Astrocyte of the spinal cord (primary cell): ENCODE measurements around the gene ALDH1L1.
A peak's percentile ranks its signal among the peaks of the same experiment; 100 is the strongest.

Experiments used
- DNase-seq: peaks from one replicate; pipeline ENCODE4 v3.0.0; 2011; ENCODE audit warnings: low read depth, low spot score
- H3K4me3 ChIP-seq: 2 replicates; pipeline ENCODE4 v1.5.1; 2011; ENCODE audit warnings: low read depth, mild to moderate bottlenecking, low read length, moderate library complexity
- in situ Hi-C: cut with HindIII; loops from 2 replicates; pipeline ENCODE4 v1.10.0; 2017; ENCODE audit warnings: low sequenced_read_pairs
- TF ChIP-seq, protein P1 (sequence below): IDR thresholded peaks from 2 replicates; pipeline ENCODE4 v1.5.1; 2012; ENCODE audit warnings: low read depth, mild to moderate bottlenecking, low read length, inconsistent platforms

The ALDH1L1 gene

DNA sequence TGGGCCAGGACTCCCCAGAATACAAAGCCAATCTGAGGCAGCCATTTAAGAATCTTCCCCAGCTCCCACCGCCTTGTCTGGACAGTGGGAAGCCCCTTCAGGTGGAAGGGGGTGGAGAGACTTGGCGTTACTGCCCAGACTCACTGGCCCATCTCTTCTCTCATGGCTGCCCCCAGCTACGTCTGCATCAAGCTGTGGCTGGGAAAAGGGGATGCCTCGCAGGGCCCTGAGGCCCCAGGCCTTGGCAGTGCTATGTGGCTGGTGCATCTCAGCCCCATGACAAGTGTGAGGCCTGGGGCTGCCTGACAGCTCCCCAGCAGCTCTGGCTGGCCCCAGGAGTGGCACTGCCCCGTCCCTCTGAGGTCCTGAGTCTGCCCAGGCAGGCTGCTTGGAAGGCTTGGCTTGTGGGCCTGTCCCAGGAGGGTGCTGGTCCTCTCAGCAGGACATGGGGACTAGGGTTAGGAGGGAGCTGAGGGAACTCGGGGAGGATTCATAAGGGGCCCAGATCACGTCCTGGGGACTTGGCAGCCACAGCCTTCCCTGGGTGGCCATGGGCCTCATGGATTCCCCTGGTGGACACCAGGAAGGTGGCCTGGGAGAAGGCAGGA, 76.3 kb downstream of the ALDH1L1 start:
- TF ChIP-seq, protein P1, sequence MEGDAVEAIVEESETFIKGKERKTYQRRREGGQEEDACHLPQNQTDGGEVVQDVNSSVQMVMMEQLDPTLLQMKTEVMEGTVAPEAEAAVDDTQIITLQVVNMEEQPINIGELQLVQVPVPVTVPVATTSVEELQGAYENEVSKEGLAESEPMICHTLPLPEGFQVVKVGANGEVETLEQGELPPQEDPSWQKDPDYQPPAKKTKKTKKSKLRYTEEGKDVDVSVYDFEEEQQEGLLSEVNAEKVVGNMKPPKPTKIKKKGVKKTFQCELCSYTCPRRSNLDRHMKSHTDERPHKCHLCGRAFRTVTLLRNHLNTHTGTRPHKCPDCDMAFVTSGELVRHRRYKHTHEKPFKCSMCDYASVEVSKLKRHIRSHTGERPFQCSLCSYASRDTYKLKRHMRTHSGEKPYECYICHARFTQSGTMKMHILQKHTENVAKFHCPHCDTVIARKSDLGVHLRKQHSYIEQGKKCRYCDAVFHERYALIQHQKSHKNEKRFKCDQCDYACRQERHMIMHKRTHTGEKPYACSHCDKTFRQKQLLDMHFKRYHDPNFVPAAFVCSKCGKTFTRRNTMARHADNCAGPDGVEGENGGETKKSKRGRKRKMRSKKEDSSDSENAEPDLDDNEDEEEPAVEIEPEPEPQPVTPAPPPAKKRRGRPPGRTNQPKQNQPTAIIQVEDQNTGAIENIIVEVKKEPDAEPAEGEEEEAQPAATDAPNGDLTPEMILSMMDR, result no peak

DNA sequence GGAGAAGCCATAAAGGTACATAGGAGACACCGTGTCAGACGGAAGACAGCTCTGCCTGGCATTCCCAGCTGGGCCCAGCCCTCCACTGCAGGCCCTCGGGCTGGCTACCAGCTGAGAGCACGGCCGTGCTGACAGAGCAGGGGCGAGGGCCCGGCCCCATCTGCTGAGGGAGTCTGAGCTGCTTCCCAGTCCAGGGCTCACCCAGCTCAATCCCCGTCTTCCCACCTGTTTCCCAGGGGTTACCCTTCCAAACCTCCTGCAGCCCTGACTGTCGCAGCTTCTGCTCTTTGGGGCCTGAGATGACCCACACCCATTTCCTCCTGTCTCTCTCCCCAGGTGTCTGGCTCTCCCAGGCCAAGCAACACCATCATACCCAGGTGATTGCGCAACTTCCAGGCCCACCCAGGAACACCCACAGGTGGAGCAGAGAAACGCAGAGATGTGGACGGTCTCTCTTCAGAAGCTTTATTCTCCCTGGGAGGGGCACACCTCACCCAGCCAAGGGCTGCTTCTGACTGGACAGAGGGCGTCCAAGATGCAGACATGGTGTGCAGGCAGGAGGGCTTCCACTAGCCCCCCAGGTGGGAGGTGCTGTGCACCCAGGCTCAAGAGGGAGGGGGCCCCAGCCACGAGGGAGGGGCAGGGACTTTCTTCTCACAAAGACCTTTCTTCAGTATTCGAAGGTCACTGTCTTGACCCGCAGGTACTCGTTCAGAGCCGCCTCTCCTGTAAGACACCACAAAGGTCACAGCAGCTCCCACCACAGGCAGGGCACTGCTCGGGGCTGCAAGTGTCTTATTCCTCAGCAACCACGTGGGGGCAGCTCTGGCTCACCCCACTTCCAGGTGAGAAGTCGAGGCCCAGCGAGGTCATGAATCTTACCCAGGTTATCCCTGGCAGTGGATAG, 77.0 kb downstream of the ALDH1L1 start:
- no peak for DNase-seq
- in situ Hi-C loops, result no loop called here
- H3K4me3 ChIP-seq, result no peak overlapping the region
- TF ChIP-seq, protein P1, result no peak

More for the DNA sequence above, 76.3 kb downstream of the ALDH1L1 start:
- no peak overlapping the region for H3K4me3 ChIP-seq
- DNase-seq, result no peak
- in situ Hi-C loops, result no loop called here

DNA sequence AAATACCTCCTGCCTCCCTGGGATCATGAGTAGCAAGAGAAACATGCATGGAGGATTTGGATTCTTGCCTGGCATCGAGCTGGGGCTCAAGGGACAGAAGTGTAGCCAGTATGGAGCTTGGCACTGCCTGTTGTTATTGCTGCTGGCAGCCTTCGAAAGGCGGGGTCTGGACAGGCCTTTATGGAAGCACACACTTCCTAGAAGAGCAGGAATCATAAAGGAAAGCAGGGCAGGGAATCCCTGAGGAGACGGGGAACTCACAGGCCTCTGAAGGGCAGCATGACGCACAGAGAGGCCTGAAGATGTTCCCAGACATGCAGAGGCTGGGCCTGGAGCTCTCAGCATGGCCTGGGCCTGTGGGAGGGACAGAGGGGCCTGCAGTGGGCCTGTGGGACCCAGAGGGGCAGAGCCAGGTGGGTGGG, 77.8 kb downstream of the ALDH1L1 start:
- in situ Hi-C loops, result no loop called here
- no peak for DNase-seq
- TF ChIP-seq, protein P1, result no peak
- no peak overlapping the region for H3K4me3 ChIP-seq

DNA sequence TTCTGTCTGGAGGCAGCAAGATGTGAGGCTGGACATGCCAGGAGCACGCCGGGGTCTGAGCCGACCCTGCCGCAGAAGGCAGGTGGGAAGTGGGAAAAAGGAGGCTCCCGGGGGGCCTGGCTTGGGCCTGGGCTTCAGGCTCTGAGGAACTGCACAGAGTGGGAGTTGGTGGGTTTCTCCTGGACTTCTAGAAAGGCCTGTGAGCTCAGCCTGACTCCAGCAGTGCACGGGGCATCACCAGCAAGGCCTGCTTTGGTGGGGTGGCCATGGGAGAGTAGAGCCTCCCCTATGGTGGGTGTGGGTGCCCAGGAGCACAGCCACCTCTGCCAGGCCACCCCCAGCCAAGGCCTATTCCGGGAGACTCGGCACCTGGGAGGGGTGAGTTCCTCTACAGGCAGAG, 78.4 kb downstream of the ALDH1L1 start:
- DNase-seq, result no peak
- in situ Hi-C loops, result no loop called here
- TF ChIP-seq, protein P1, result no peak
- H3K4me3 ChIP-seq, result no peak overlapping the region

DNA sequence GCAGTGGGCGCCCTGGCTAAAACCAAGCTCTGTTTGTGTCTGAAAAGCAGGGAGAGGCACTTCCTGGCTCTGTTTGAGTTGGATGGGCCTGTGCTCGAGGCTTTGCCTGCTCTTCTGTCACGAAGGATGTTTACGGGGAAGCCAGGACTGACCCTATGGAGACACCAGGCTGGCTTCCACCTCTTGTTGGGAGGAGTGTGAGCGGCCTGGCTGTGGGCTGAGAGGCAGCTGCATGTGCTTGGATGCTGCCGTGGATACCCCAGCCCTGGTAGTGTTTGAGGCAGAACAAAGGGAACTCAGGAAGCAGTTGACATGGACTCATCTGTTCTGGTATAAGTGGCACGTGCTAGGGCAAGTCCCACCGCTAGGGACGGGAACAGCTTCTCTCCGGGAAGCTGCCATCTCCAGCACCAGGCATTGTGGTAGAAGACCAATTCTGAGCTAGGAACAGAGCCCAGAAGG, 78.8 kb downstream of the ALDH1L1 start:
- in situ Hi-C loops, result no loop called here
- TF ChIP-seq, protein P1, result no peak
- DNase-seq, result no peak
- no peak overlapping the region for H3K4me3 ChIP-seq

DNA sequence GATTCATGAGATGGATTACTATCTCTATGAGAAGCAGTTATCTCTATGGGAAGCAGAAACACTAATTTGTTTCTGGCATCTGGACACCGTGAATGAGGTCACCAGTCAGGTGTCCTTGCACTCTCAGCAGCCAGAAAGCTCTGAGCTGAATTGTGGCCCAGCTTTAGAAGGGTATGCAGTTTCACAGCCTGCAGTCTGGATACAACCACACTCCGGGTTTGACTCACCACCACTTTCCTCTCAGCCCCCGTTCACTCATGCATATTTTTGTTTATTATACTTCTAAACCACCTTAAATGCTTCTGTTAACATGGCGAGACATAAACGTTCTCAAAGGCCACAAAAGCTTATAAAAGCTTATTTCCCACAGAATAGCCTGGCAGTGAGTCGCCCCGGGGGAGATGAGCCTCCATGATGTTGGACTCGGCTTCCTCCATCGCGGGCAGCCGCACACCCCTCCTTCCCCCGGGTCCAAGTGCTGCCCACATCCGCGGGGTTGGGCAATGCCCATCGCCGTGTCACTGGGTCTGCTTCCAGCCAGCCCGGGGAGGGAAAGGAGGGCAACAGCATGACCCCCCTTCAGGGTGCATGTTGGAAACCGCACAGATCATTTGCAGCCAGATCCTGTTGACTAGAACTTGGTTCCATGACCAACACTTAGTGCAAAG, 79.6 kb downstream of the ALDH1L1 start:
- in situ Hi-C loops, result no loop called here
- H3K4me3 ChIP-seq, result no peak overlapping the region
- TF ChIP-seq, protein P1, result no peak
- DNase-seq, result peak; percentile 66
